Stimulated activated CD8-positive, alpha-beta memory T cell treated with anti-CD3 and anti-CD28 coated beads, Interleukin-12 subunit alpha, Interleukin-12 subunit beta, amount 100 ng/mL, for 24 hours (primary cell): ENCODE results near the gene CACNA1C.
"Not testable (repeated sequence)": the region's sequence is repeated elsewhere in the genome, so short reads cannot be mapped to it uniquely, and the experiment has no call there.

Source experiments
- DNase-seq: peaks from one replicate; pipeline ENCODE4 v3.0.0-alpha.2; 2020; ENCODE audit errors: extremely low read depth

CACNA1C gene

DNA sequence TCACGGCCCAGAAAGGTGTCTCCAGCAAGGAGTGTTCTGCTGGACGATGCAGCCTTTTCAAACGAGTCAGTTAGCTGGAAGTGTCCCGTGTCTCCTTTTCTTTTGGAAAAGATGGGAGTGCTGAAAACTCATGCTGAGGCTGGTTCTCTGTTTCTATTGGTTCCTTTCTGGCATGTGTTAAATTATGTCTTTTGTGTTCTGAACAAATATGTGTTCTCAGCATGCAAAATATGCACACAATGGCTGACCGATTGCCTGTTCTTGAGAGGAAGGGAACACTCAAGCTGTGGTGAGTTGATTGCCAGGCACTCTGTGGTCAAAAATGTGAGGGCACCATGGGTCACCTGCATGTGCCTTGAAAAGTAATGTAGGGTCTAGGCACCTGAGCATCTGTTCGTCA, 181.3 kb downstream of the CACNA1C start:
- no peak for DNase-seq

DNA sequence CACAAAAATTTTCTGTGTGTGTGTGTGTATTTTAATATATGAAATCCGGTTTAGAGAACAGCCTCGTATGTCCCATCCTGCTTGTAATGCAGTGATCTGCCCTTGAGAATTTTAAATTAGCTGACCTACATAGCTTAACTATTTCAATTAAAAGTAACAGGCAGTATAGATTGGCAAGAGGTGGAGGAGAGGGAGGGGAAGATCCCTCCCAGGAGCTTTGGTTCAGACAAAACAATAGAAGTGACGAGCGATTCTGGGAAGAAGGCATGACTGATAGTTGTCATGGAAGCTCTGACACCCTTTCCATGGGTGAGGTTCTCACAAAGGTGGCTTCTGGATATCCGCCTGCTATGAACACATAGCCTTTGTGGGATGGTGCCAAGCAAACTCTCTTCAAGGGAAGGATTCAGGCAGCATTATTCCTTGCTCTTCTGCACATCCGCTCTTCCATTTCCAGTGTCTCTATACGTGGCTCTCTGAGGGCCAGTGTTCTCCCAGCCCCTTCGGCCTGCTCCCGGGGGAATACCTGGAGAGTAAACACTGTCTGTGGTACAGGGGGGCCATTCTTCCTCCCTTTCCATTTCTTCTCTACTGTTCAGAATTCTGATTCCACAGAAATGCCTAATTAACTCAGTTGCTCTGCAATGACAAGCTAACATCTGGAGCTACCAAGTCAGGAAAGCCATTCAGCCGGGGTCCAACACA, 182.0 kb downstream of the CACNA1C start:
- DNase-seq, result no peak

DNA sequence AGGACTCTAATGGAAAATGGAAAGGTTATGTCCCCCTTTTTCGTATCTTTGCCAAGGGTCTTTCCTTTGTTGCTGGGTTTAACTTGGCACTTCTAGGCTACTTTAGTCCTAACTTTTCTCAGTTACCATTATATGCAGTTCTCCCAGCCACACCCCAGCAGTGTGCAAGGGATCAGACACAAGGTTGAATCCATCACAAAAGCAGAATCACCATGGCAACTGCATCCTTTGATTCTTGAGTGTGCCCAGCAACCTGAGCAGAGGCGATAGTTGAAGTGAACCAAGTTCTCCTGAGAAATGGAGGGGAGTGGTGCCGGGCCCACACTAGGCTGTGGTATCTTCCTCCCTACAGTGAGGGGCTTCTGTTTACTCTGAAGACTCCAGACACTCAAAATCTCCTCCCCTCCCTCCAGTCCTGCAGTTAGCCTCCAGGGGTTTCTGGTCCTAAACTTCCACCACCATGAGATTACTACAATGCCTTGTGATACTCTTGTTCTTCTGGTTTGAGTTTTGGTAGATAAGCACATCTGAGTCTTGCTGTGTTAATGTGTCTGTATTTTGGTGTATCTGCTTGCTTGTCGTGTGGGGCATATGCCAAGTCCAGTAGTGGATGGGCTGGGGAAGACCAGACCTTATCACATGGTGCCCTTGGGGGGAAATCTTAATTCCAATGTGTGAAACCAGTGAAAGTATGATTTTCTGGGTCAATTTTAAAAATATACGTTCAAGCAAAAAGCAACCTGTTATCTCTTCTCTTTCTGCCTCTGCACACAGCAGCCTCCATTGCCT, 183.9 kb downstream of the CACNA1C start:
- DNase-seq, result no peak

DNA sequence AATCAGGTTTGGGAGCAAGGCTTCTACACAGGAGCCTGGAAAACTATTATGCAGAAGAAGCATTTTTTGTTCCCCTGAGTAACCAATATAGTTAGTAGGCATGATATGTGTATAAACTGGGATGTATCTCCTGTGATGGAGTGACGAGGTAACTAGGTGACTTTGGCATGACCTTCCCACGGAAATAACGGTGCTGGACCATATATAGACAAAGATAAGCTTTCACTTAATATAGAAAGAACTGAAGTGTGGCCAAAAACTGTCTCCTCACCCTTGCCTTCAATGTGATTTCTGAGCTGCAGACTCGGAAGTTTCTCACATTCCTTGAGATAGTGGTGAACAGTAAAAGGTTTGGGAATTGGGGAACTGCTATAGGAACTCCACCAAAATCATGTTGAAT, 185.3 kb downstream of the CACNA1C start:
- DNase-seq, result no peak

DNA sequence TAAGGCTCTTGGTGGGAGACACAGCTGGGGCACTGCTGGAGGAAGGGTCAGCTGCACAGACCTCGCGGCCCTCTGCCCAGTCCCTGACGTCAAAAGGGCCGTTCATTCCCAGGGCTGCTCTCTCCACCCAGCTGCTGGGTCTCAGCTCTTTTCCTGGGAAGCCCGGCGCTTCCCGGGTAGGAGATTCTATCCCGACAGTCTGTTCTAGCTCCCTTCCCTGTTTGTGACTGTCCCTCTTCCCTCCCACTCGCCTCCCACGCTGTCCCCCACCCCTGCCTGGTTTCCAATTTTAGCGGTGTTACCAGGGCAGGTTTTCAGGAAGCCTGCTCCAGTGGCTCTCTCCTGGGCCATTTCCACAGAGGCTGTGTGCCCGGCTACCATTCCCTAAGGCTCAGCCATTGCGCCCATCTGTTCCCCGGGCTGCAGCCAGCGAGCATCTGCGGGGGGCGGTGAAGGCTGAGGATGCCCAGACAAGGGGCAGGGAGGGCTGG, 186.6 kb downstream of the CACNA1C start:
- no peak for DNase-seq

DNA sequence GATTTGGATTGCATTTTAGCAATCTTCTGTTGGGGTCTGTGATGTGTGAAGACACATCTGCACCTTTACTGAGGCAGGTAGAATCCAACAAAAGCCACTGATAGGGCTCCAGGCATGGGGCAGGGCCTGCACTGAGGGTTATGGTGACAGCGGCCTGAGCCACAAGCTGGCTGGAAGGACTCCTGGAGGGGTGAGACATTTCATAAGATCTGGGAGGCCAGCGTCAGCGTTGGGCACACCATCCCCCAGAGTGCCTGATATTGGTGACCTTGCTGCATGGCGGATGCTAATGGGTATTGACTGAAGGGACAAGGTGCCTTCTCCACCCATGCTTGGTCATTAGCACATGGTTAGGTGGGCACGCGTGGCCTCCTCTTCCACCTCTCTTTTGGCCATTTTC, 187.6 kb downstream of the CACNA1C start:
- DNase-seq, result no peak

DNA sequence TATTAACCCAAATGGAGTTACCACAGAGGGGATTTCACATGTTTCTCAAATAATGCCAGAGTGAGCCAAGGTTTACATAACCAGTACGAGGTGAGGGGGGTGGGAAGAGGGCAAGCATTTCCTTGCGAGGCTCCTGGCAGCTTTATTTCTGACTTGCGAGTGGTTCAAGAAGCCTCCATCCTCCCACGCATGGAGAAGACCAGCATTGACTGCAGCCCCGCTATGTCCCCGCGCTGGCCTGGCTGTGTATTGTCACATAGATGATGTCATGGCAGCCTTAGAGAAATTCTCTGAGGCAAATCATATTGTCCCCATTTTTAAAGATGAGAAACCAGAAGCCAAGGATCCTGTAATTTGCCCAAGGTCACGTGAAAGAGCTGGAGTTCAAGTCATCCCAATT, 188.2 kb downstream of the CACNA1C start:
- DNase-seq, result no peak

DNA sequence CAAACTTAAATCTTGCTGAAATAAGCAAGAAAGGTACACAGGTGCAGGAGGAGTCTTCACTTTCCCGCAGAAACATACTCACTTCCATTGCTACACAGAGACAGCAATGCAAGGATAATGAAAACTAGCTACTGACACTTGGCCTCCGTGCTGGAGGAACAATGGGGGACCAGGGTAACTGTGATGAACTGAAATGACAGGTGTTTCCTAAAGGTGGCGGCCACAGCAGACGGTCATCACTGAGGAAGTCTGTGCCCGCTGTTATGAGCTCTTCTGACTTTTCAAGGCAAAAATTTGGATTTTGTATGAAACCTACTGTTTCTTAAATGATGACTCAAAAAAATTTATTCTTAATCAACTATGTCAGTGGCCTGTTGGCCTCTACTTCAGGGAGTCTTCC, 189.4 kb downstream of the CACNA1C start:
- DNase-seq, result no peak

DNA sequence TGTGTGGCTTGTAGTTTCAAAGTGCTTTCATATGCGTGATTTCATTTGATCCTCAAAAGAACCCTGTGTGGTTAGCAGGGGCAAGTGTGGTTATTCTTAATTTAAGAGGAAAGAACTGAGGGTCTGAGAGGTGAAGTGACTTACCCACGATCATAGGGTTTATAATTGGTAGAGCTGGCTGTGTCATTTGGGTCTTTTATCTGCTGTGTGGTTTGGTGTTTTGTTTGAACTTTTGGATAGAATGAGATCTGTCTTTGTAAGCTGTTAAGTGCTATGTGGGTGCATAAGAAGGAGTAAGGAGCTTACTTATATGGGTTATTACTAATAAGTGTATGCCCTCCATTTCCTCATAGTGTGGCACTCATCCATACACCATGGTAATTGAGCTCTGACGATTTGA, 190.0 kb downstream of the CACNA1C start:
- DNase-seq, result no peak

DNA sequence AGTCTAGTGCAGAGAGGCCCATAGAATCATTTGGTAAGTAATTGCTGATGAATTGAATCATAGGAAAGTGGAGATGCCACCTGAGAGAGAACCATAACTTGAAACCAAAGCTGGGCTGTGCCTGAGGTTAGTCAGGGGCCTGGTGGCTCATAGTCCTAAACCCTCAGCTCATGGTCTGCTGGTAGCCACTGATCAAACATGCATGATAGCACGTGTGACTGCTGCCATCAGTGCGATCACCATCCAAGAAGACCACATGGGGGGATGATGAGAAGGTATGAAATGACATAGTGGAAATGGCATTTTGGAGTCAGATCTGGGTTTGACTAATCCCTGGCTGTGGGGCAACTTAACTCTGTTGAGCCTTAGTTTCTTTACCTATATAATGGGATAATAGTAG, 190.5 kb downstream of the CACNA1C start:
- DNase-seq, result no peak

DNA sequence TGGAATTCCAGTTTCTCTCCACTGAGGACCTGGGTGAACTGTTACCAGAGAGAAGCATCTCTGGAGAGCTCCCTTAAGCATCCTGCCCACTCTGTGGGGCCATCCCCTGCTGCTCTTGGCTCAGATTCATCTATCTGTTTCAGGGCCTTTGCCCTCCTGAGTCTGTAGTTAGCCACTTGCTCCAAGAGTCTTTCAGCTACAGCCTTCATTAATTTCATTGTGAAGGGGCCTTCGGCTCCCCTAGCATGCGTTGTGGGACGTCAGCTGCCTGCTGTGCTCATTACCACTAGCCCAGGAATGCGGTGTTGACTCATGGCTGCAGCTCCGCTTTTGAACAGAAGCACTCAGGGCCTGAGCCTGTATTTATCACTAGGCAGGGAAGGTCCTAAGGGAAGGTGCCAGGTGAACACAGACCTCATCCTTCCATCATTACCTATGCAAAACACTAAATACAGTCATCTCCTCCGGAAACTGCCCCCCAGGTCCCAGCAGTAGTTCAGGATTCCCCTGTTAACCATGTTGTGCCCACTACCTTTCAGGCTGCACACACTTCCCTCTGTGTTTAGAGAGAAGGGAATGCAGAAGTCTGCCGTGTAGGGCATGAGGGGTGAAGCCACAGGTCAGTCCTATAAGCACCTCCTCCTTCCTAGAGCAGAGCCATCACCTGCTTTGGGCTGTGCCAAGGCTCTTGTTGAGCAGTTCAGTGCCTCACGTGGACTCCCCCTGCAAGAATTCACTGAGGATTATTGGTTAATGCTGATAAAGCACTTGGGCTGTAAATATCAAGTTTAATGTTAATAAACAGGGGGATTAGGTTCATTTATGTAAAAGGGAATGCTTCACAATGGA, 191.4 kb downstream of the CACNA1C start:
- DNase-seq, result no peak

DNA sequence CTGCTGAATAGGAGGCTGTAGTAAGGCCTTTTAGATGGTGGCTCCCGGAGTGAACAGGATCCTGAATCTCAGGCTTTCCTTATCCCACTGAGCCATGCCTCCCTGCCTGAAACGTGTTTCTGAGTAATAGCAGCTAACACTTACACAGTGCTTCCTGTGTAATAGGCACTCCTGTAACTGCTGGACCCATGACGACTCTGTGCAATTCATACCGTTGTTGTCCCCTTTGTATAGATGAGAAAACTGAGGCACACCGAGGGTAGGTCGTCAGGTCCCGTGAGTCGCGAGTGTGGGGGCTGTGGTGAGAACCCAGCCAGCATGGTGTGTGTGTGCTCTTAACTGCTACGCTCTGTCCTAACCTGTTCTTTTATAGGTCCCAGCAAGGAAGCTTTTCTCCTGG, 193.6 kb downstream of the CACNA1C start:
- no peak for DNase-seq

DNA sequence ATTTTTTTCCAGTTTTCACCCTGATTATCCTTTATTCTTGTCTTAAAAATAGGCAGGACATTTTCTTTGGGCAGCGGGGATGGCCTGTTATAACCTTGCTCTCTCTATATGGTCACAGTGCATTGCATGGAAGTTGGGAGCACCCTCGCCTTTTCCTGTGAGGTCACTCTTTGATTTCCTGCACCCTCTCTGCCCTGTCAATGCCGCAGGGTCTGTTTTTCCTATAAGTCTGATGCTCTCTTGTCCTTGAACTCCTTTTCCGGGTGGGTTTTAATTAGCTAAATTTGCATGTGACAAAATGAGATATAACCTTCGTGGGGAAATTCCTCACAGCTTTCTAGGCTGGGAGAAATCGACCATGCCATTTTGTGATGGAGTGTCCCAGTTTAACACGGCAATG, 194.3 kb downstream of the CACNA1C start:
- DNase-seq, result no peak

DNA sequence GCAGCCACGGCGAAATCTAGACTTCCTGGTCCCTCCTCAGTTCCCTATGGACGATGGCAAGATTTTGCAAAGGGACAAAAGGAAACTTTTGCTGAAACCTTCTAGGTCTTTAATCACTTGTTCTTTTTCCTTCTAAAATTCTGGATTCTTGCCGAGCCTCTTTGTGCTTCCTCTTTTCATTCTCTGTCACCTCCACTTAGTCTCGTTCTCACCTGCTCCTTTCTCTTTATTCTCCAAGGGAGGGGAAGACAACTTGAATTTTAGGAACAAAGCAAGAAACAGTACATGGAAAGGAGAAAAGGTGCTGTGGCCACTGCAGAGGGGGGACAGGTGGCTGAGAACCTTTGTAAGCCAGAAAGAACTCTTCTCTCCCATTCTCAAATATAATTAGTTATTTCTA, 194.8 kb downstream of the CACNA1C start:
- no peak for DNase-seq

DNA sequence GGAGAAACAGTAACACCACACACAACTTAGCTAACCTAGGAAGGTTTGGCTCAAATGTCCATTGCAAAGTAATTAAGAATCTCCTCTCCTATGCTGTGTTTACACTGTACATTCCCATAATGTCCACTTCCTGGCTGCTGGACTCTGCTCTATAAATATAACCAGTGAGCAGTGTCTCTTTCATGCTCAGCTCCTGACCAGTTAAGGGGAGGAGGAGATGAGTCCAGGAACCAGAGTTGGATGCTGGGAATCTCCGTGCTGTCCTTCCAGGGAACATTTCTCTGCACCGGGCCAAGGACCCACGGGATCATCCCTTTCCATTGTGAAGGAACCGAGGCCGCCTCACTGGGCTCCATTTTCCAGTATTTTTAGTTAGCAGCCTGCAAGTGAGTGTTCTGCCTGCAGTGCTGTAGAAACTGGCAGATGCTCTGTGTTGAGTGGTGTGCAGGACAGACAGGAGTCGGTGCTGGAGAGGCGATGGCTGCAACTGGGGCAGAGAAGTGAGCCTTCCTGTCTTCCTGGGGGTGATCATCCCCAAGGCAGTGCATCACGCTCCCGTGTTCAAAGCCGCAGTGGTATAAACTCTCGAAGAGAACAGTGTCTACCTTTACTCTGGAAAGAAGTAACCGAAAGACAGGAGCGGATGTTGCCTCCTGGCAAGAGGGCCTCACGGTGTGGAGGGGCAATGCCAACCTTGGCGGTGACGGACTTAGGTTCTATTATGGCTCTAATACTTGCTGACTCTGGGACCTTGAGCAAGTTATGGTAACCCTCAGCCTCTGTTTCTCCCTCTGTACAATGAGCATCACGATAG, 195.5 kb downstream of the CACNA1C start:
- no peak for DNase-seq

DNA sequence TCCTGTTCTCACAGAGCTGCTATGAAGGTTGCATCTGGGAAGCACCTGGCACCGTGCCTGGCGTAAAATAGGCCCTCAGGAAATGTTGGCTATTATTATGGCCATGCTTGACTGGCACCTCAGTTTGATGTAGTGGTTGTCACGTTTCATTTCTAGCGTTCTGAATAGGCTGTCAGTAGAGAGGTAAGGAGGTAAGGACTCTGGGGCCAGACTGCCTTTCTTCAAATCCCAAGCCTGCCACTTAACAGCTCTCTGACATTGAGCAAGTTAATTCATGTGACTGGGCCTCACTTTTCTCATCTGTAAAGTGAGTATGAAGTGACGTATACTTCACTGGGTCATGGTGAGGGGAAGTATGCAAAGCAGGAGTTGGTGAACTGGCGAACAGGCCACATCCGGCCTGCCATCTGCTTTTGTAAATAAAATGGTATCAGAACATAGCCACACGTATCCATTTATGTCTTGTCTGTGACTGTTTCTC, 196.2 kb downstream of the CACNA1C start:
- DNase-seq, result no peak

DNA sequence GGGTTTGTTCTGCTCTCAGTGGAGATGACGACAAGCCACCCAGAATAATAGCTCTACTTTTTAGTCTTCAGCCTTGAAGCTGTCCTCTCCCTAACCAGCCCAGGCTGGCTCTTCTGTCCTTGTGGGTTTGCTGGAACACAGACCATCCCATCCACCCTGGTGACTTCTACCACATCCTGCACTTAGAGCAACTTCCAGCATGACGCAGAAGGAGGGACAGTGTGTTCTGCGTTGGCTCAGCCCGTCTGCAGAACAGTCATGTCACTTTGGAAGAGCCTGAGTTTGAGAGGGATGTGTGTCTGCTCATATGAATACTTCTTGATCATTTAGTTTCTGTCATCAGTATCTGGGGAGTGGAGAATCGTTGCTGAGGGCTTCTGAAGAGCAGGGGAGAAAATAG, 198.0 kb downstream of the CACNA1C start:
- DNase-seq, result no peak

DNA sequence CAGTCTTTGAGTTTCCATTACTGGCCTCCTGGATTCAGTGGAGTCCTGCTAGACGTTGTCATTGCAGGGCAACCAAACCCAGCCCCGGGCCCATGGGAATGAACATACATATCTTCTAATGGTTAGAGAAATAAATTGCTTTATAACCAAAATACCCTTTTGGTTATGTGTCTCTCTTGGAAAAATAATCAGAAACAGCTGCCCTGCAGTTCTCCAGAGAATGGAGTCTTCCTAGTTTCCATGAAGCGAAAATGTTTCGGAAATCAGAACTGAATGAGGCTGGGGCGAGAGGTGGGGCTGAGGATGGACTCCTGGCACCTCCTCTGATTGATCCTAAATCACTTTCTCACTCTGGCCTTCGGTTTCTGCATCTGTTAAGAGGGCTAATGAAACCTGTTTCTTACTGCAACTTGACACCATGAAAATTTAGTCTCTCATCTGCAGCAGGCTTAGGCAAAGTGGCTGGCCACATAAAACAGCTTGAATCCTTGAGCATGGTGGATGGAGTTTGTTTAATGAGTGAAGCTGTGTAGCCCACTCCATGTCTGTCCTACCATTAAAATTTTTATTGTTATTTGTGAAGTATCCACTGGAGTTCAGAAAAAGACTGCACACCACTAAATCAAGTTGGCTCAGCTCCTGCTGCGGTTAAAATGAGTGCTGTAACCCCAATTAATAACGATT, 198.9 kb downstream of the CACNA1C start:
- DNase-seq, result no peak

DNA sequence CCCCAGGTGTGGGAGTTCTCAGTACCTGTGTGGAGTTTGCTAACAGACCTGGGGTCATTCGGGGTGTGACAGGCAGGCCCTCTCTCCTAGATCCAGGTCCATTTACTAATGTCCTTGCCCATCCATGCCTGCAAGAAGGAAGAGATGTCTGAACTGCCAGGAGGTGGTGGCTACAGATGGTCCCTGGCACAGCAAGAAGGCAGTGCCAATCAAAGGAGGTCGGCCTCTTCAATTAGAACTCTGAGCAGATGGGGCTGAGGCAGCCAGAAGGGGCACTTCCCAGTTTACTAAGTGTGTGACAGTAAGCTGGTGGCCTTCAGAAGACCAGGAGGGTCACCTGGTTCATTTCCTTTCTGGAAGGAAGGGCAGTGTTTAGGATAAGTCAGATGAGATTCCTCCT, 202.5 kb downstream of the CACNA1C start:
- DNase-seq, result no peak

DNA sequence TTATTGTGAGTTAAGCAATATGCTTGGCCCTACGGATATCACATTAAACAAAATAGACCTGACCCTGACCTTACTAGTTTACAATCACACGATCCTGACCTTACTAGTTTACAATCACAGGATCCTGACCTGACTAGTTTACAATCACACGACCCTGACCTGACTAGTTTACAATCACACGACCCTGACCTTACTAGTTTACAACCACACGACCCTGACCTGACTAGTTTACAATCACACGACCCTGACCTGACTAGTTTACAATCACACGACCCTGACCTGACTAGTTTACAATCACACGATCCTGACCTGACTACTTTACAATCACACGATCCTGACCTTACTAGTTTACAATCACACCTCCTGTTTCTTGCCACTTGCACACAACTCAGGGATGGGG, 202.9 kb downstream of the CACNA1C start:
- not testable (repeated sequence) for DNase-seq

DNA sequence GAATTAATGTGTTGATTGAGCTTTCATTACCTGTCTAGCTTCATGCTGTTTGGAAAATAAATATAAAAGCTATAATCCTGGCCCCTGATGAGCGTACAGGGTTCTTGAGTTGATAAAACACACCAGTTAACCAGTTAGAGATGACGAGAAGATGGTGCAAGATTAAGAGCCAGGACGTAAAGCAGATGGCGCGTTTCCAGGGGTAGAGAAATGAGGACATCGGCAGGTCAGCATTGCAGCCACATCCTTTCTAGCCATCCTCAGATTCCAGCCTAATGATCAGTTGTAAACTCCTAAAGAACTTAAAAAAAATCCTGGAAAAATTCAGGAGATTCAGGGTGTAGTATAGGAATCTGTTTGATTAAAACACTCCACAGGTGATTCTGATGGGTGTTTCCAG, 203.7 kb downstream of the CACNA1C start:
- DNase-seq, result no peak
